HepG2 (cell line): ENCODE measurements around the gene GPC6. TPM values are rescaled to one million over a fixed set of nuclear protein-coding genes. Genes with fewer than 3 reads are reported as not detected.

ENCODE experiments used
- ATAC-seq: fragments of 200-7000 bp; cut with Tn5 transposase; 3 replicates; pipeline ENCODE4 v1.9.1; 2020; ENCODE audit warnings: mild to moderate bottlenecking, moderate library complexity
- BruUV-seq: library from RNA; stranded (reverse); fragments of 400-500 nt; replicated peaks from 2 replicates; lab custom pipeline; 2021; lab: Mats Ljungman, UMichigan
- CTCF ChIA-PET: fragments of 300-600 bp; formaldehyde crosslinking; extraction: SDS; loops from one replicate; lab custom pipeline; 2021; ENCODE audit warnings: low total read pairs, inconsistent platforms, low intra/inter-chr PET ratio; lab: Yijun Ruan, JAX
- POLR2A ChIA-PET: fragments of 350-600 bp; sonication (Branson Sonifier 250); formaldehyde crosslinking; loops from one replicate; lab custom pipeline; 2020; ENCODE audit warnings: antibody characterized with exemption, inconsistent platforms; lab: Yijun Ruan, JAX
- DNase-seq: peaks from one replicate; pipeline ENCODE4 v3.0.0-alpha.2; 2015; ENCODE audit warnings: low spot score
- FAIRE-seq: peaks from 3 replicates; lab custom pipeline; 2011; peaks lifted over from hg19 to GRCh38; lab: Jason Lieb, UNC
- H2AFZ ChIP-seq: one replicate; pipeline ENCODE4 v1.6.1; 2011; ENCODE audit warnings: low read length, inconsistent platforms
- H3K27ac ChIP-seq: fragments of 300-600 bp; 3 replicates; pipeline ENCODE4 v1.8.0; 2011; ENCODE audit warnings: mixed run types, mild to moderate bottlenecking, mixed read lengths, low read length, inconsistent platforms; ENCODE audit not compliant: insufficient read depth; ENCODE audit errors: extremely low read length
- H3K27me3 ChIP-seq, 2 experiments: fragments of 200-600 bp in 1 of 2; 2 replicates in 1 of 2; 3 replicates in 1 of 2; pipeline versions ENCODE4 v1.6.0 to v1.8.0; 2011; ENCODE audit warnings: low read length in 2 of 2, mild to moderate bottlenecking in 2 of 2, moderate library complexity in 2 of 2, inconsistent platforms in 1 of 2; ENCODE audit not compliant: insufficient read depth in 2 of 2, control insufficient read depth in 1 of 2
- H3K36me3 ChIP-seq, 2 experiments: fragments of 200-600 bp in 1 of 2; replicated peaks in 1 of 2; 2 replicates in 1 of 2; 3 replicates in 1 of 2; pipeline versions ENCODE4 v1.5.1 to v1.8.0; 2011; ENCODE audit warnings: low read length in 2 of 2, inconsistent platforms in 1 of 2; ENCODE audit not compliant: insufficient read depth in 2 of 2, control insufficient read depth in 1 of 2
- H3K4me1 ChIP-seq: 2 replicates; pipeline ENCODE4 v1.5.1; 2012; ENCODE audit warnings: low read length, inconsistent platforms; ENCODE audit not compliant: insufficient read depth
- H3K4me2 ChIP-seq: 2 replicates; pipeline ENCODE4 v1.6.0; 2011; ENCODE audit warnings: low read depth, low read length, inconsistent platforms
- H3K4me3 ChIP-seq, 3 experiments: fragments of 200-600 bp in 1 of 3; sonication (generic), shearing (Covaris generic) in 1 of 3; replicated peaks in 1 of 3; 2 replicates each; pipeline ENCODE4 v1.5.1; 2011 to 2016; ENCODE audit warnings: low read length in 3 of 3, inconsistent platforms in 2 of 3, low read depth in 2 of 3, mild to moderate bottlenecking in 2 of 3, control low read depth in 1 of 3, mixed read lengths in 1 of 3; ENCODE audit not compliant: insufficient read depth in 1 of 3
- H3K79me2 ChIP-seq: one replicate; pipeline ENCODE4 v1.6.1; 2011; ENCODE audit warnings: low read length, inconsistent platforms; ENCODE audit not compliant: insufficient read depth
- H3K9ac ChIP-seq: 2 replicates; pipeline ENCODE4 v1.6.0; 2011; ENCODE audit warnings: mild to moderate bottlenecking, low read depth, low read length, inconsistent platforms; ENCODE audit not compliant: insufficient read depth
- H3K9me3 ChIP-seq: 2 replicates; pipeline ENCODE4 v1.5.1; 2012; ENCODE audit warnings: mild to moderate bottlenecking, low read length
- H4K20me1 ChIP-seq: 2 replicates; pipeline ENCODE4 v1.6.0; 2011; ENCODE audit warnings: inconsistent platforms, mild to moderate bottlenecking, low read length, moderate library complexity; ENCODE audit not compliant: insufficient read depth
- AGO1 ChIP-seq: fragments of 200-400 bp; formaldehyde crosslinking; IDR thresholded peaks from 2 replicates; pipeline ENCODE4 v1.6.1; 2017; ENCODE audit warnings: mild to moderate bottlenecking, low read depth, low read length, moderate library complexity; ENCODE audit not compliant: poor library complexity, severe bottlenecking
- ETV5 ChIP-seq: IDR thresholded peaks from 2 replicates; pipeline ENCODE4 v1.6.1; 2018; ENCODE audit warnings: missing biosample characterization, missing genetic modification reagents, inconsistent platforms, borderline replicate concordance
- FOXK1 ChIP-seq: sonication (generic); formaldehyde crosslinking; IDR thresholded peaks from 2 replicates; pipeline ENCODE4 v1.4.0; 2020; ENCODE audit warnings: low read depth, missing genetic modification reagents, borderline replicate concordance
- GATAD2A ChIP-seq: IDR thresholded peaks from 2 replicates; pipeline ENCODE4 v1.6.1; 2016
- HNF4A ChIP-seq: sonication (generic); formaldehyde crosslinking; IDR thresholded peaks from 2 replicates; pipeline ENCODE4 v1.4.0; 2020; ENCODE audit warnings: missing genetic modification reagents
- KAT7 ChIP-seq: IDR thresholded peaks from 2 replicates; pipeline ENCODE4 v1.6.1; 2018; ENCODE audit warnings: borderline replicate concordance, missing compliant biosample characterization
- KAT8 ChIP-seq: IDR thresholded peaks from 2 replicates; pipeline ENCODE4 v1.6.1; 2016; ENCODE audit warnings: missing genetic modification reagents, missing compliant biosample characterization
- NFKB2 ChIP-seq: sonication (generic); formaldehyde crosslinking; IDR thresholded peaks from 2 replicates; pipeline ENCODE4 v1.4.0; 2020; ENCODE audit warnings: missing genetic modification reagents, borderline replicate concordance
- NR2C2 ChIP-seq: sonication (generic); formaldehyde crosslinking; IDR thresholded peaks from 2 replicates; pipeline ENCODE4 v1.4.0; 2020; ENCODE audit warnings: missing genetic modification reagents, mild to moderate bottlenecking, moderate library complexity, borderline replicate concordance
- NRL ChIP-seq: sonication (generic); formaldehyde crosslinking; IDR thresholded peaks from 2 replicates; pipeline ENCODE4 v1.5.0; 2020; ENCODE audit warnings: missing genetic modification reagents, mild to moderate bottlenecking, moderate library complexity, borderline replicate concordance
- POLR2G ChIP-seq: fragments of 200-400 bp; formaldehyde crosslinking; IDR thresholded peaks from 2 replicates; pipeline ENCODE4 v1.6.1; 2018; ENCODE audit warnings: mild to moderate bottlenecking, low read depth, low read length, moderate library complexity
- RXRB ChIP-seq: IDR thresholded peaks from 2 replicates; pipeline ENCODE4 v1.6.1; 2016; ENCODE audit warnings: borderline replicate concordance, missing genetic modification reagents, missing compliant biosample characterization
- SOX13 ChIP-seq, 3 experiments: fragments of 450-650 bp in 1 of 3; sonication (generic) in 1 of 3; formaldehyde crosslinking in 1 of 3; IDR thresholded peaks in 2 of 3; conservative IDR thresholded peaks in 1 of 3; 2 replicates each; pipeline versions ENCODE4 v1.5.0 to v1.6.1; 2016 to 2020; ENCODE audit warnings: antibody characterized with exemption in 1 of 3, mild to moderate bottlenecking in 1 of 3, missing compliant biosample characterization in 1 of 3, missing genetic modification reagents in 1 of 3, moderate library complexity in 1 of 3
- TBX3 ChIP-seq: fragments of 450-650 bp; IDR thresholded peaks from 2 replicates; pipeline ENCODE4 v1.6.1; 2017; ENCODE audit warnings: antibody characterized with exemption, mild to moderate bottlenecking, inconsistent platforms, borderline replicate concordance
- ZFP36L2 ChIP-seq: sonication (generic); formaldehyde crosslinking; IDR thresholded peaks from 2 replicates; pipeline ENCODE4 v1.4.0; 2020; ENCODE audit warnings: missing genetic modification reagents
- ZFP41 ChIP-seq: sonication (generic); formaldehyde crosslinking; IDR thresholded peaks from 2 replicates; pipeline ENCODE4 v1.4.0; 2020; ENCODE audit warnings: mild to moderate bottlenecking, missing genetic modification reagents, borderline replicate concordance
- ZNF18 ChIP-seq: sonication (generic); formaldehyde crosslinking; IDR thresholded peaks from 2 replicates; pipeline ENCODE4 v1.8.0; 2022; ENCODE audit warnings: mild to moderate bottlenecking, missing genetic modification reagents; ENCODE audit not compliant: insufficient replicate concordance
- ZNF180 ChIP-seq: sonication (generic); formaldehyde crosslinking; IDR thresholded peaks from 2 replicates; pipeline ENCODE4 v1.4.0; 2020; ENCODE audit warnings: low read depth, missing genetic modification reagents, borderline replicate concordance
- ZNF235 ChIP-seq: sonication (generic); formaldehyde crosslinking; IDR thresholded peaks from 2 replicates; pipeline ENCODE4 v1.8.1; 2023; ENCODE audit warnings: mild to moderate bottlenecking, missing genetic modification reagents, borderline replicate concordance
- ZNF710 ChIP-seq: sonication (generic); formaldehyde crosslinking; IDR thresholded peaks from 2 replicates; pipeline ENCODE4 v1.5.0; 2020; ENCODE audit warnings: mild to moderate bottlenecking, missing genetic modification reagents, borderline replicate concordance
- WGBS: methylation state at CpG from one replicate; pipeline ENCODE4 v1.1.6; 2017; ENCODE audit warnings: low lambda C conversion rate; 5-methylcytosine and 5-hydroxymethylcytosine counted together
- in situ Hi-C: cut with HindIII; loops from 2 replicates; pipeline ENCODE4 v1.10.0; 2017; ENCODE audit warnings: low pct_unique_long_range_greater_than_20kb; ENCODE audit not compliant: extremely low pct_ligation_motif_present
- intact Hi-C: fragments of 100-400 bp; cut with micrococcal nuclease; formaldehyde crosslinking; loops from one replicate; pipeline ENCODE4 v1.10.0; 2022; ENCODE audit not compliant: unreplicated experiment
- polyA plus RNA-seq, 8 experiments: library from polyadenylated mRNA; depleted of rRNA in 3 of 8; stranded (reverse) in 7 of 8; unstranded in 1 of 8; fragments of >200 nt; fragmentation: Illumina TruSeq in 4 of 8; extraction: Trizol in 4 of 8; gene quantifications; 2 replicates each; pipeline versions ENCODE4 v1.2.1 to v1.2.3, GENCODE V29; 2011 to 2016; ENCODE audit warnings: low read depth in 4 of 8, missing spikeins in 1 of 8, mixed read lengths in 1 of 8; ENCODE audit not compliant: insufficient read depth in 1 of 8
- total RNA-seq, 5 experiments: library from RNA; depleted of rRNA; stranded (reverse); fragments of >200 nt; fragmentation: Illumina TruSeq; extraction: Trizol; gene quantifications; 2 replicates each; pipeline ENCODE4 v1.2.3, GENCODE V29; 2016; ENCODE audit warnings: low read depth in 1 of 5

Gene GPC6
- total and polyA plus RNA-seq, 2 of the 13 experiments (the other 11 are each of a cell fraction or from before 2014, with no cell fraction given) = 24.5 to 33.9 TPM

- Histone ChIP-seq H3K9ac (no peak overlapping the region), H3K79me2 (no peaks in the 10 kb centered on the region), H3K4me1 (peaks cover 22% of the 10 kb centered on the region), H2AFZ (no peak overlapping the region), H3K9me3 (no peaks in the 10 kb centered on the region), H4K20me1 (no peaks in the 10 kb centered on the region), H3K4me3 (no peak overlapping the region), H3K27ac (peak overlapping the region; percentile 30), H3K36me3 (no peaks in the 10 kb centered on the region), H3K27me3 (no peaks in the 10 kb centered on the region), H3K4me2 (0 out of 2 replicates have a peak overlapping the region, but pooled peaks have one; percentile 2)
- ATAC-seq (peak; percentile 79; the same call in 2 of the 3 replicates), FAIRE-seq (peak; percentile 32), DNase-seq (peak; percentile 46)
- in situ Hi-C loops (loop anchor here (25.0 kb wide), 1 partner anchor 1107 kb away; the partner anchor contains the start of gene GPC6), intact Hi-C loops (no loop called here)
- no TSS peak for BruUV-seq
- ChIA-PET POLR2A (interaction anchor here (0.7 to 1.4 kb wide), 2 partner anchors 577 to 1095 kb away, joined by 3 read pairs; no protein-coding TSS in a partner anchor), CTCF (no interaction called here)
- WGBS = 34% methylated on average over 8 of the region's 8 CpGs
- no peak for TF ChIP-seq ZNF180 (CRISPR knock-in tag)
- TF ChIP-seq POLR2G = no peak
- TF ChIP-seq ZNF710 = no peak
- TF ChIP-seq AGO1 = no peak
- no peak for TF ChIP-seq SOX13 (IDR thresholded peaks at IDR 0.05)
- no peak for TF ChIP-seq SOX13 (CRISPR knock-in tag; conservative IDR thresholded peaks at IDR 0.05 in 1 of 2, IDR thresholded peaks at IDR 0.05 in 1 of 2)
- TF ChIP-seq ZNF18 = no peak
- 0 out of 2 replicates have a peak, but pooled peaks have one; percentile 41 for TF ChIP-seq KAT8
- no peak for TF ChIP-seq ETV5 (CRISPR knock-in tag)
- peak; percentile 66 for TF ChIP-seq GATAD2A
- peak; percentile 50; the same call in 1 of the 2 replicates for TF ChIP-seq HNF4A (CRISPR knock-in tag)
- no peak for TF ChIP-seq FOXK1 (CRISPR knock-in tag)
- TF ChIP-seq KAT7 (CRISPR knock-in tag) = no peak
- TF ChIP-seq ZFP41 = no peak
- TF ChIP-seq NFKB2 = no peak
- no peak for TF ChIP-seq NRL (CRISPR knock-in tag)
- TF ChIP-seq ZNF235 (CRISPR knock-in tag) = no peak
- peak; percentile 61; the same call in 1 of the 2 replicates for TF ChIP-seq RXRB
- no peak for TF ChIP-seq ZFP36L2 (CRISPR knock-in tag)
- no peak for TF ChIP-seq TBX3
- no peak for TF ChIP-seq NR2C2 (CRISPR knock-in tag)
Measured at GRCh38 chr13:94344126-94344818, 1117.7 kb downstream of the GPC6 start.
